ENCODE measurements around the gene AASDHPPT.

GRCh38 chr11:106061954-106062949, 15.2 kb upstream of the AASDHPPT start:
- TF ChIP-seq EZH2 (IDR thresholded peaks at IDR 0.05) (no peak), POLR2AphosphoS5 (IDR thresholded peaks at IDR 0.05; ENCODE audit: borderline replicate concordance, low read depth, low read length) (no peak)
